GM12874 (cell line): ENCODE results near the gene ZC3H14.

Experiments used
- TF ChIP-seq, protein P1 (sequence below): IDR thresholded peaks from 2 replicates; pipeline ENCODE4 v1.5.1; 2011; ENCODE audit warnings: low read depth, mild to moderate bottlenecking, control low read depth, low read length, moderate library complexity; ENCODE audit not compliant: insufficient read depth

The ZC3H14 gene, protein sequence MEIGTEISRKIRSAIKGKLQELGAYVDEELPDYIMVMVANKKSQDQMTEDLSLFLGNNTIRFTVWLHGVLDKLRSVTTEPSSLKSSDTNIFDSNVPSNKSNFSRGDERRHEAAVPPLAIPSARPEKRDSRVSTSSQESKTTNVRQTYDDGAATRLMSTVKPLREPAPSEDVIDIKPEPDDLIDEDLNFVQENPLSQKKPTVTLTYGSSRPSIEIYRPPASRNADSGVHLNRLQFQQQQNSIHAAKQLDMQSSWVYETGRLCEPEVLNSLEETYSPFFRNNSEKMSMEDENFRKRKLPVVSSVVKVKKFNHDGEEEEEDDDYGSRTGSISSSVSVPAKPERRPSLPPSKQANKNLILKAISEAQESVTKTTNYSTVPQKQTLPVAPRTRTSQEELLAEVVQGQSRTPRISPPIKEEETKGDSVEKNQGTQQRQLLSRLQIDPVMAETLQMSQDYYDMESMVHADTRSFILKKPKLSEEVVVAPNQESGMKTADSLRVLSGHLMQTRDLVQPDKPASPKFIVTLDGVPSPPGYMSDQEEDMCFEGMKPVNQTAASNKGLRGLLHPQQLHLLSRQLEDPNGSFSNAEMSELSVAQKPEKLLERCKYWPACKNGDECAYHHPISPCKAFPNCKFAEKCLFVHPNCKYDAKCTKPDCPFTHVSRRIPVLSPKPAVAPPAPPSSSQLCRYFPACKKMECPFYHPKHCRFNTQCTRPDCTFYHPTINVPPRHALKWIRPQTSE

DNA sequence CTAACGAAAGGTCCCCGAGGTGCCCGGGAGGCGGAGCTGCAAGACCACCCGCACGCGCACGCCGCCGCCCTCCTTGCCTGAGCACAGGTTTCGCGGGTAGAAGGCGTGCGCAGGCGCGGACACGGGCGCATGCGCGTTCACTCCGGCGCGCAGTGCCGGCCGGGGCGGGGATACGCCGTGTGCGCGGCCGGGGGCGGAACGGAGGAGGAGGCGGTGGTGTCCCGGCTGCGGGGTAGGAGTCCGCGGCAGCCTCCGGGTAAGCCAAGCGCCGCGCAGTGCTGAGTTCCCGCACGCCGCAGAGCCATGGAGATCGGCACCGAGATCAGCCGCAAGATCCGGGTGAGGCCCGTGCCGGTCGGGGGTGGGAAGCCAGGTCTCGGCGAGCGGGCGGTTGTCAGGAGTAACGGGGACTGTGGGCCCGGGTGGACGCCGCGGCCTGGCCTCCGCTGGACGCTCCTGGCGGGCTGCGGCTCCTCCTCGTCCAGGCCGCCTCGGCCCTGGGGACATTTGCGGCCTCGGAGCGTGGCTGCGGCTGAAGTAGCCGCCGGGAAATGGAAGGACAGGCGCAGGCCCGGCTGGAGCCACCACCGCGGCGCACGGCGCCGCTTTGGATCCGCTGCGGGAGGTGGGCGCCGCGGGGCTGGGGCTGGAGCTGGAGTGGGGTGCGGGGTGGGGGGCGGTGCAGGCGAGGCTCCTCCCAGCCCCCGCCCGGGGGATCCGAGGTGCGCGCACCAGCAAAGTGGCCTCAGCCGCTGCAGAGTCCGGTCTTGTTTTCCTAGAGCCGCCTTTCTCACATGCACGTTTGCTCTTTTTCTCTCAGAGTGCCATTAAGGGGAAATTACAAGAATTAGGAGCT is at the start of gene ZC3H14:
TSS of gene ZC3H14 (plus strand) at position 207 of the 856 bp plus-strand sequence. CDS start at position 304, 97 bp downstream.
- TF ChIP-seq, protein P1, sequence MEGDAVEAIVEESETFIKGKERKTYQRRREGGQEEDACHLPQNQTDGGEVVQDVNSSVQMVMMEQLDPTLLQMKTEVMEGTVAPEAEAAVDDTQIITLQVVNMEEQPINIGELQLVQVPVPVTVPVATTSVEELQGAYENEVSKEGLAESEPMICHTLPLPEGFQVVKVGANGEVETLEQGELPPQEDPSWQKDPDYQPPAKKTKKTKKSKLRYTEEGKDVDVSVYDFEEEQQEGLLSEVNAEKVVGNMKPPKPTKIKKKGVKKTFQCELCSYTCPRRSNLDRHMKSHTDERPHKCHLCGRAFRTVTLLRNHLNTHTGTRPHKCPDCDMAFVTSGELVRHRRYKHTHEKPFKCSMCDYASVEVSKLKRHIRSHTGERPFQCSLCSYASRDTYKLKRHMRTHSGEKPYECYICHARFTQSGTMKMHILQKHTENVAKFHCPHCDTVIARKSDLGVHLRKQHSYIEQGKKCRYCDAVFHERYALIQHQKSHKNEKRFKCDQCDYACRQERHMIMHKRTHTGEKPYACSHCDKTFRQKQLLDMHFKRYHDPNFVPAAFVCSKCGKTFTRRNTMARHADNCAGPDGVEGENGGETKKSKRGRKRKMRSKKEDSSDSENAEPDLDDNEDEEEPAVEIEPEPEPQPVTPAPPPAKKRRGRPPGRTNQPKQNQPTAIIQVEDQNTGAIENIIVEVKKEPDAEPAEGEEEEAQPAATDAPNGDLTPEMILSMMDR = 0 out of 2 replicates have a peak, but pooled peaks have one; percentile 19

DNA sequence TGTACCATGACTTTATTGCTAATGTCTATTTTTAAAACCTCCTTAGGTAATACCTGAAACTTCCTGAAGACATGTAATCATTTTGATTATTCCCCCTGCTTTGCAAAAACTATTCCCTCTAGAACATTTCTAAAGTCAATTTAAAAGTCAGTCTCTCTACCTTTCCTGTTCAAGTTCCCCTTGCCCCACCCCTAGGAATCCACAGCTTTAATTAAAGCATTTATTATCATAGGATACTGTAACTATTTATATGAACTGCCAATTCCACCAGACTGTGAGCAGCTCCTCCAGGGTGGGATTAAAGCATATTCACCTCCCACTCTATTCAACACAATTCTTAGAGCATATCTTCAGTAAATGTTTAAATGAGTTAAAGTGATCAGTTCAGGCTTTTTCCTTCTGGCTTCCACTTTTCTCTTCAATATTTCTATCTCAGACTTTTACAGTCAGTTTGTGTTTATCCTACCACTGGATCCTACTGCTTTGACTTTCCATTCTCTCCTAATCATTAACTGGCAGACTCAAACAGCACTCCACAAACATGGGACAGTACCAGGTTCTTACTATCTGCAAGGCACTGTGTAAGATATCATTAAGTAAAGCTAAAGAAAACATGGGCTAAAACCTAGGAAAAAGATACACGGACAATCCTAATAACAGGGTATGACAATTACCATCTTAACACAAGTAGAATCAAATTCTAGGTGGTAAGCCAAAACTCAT is 47.2 kb upstream of the ZC3H14 start:
- TF ChIP-seq, protein P1 = no peak

GRCh38 chr14:88516861-88517357 is 45.9 kb upstream of the ZC3H14 start:
- TF ChIP-seq, protein P1 = no peak

DNA sequence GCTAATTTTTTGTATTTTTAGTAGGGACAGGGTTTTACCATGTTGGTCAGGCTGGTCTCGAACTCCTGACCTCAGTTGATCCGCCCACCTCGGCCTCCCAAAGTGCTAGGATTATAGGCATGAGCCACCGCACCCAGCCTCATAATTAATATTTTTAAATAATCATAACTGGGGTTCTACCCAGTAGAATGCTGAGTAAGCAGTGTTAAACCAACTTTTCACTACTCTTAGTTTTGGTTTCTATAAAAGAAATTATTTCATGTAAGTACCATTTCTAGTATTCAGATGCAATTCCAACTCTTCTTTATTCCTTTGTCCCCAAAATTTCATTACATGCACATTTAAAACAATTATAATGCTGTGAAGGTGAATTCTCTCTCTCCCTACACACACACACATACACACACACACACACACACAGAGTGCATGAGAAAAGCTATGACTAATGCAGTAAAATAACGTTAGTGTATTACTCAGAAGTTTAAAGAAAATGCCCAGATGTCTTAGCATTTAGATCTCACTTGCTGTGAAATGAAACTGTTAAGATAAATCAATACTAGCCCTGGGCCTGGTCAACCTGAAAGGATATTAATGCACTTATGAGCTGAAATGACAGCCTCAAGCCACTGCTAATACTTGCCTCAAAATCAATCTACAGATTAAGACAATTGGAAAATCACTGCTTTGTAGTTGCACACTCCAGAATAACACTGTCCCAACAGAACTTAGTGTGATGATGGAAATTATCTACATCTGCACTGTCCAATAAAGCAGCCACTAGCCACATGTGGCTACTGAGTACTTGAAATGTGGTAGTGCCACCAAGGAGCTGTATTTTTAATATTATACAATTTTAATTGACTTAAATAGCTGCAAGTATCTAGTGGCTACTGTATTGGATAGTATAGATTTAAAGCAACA is 44.0 kb upstream of the ZC3H14 start:
- TF ChIP-seq, protein P1 = no peak

GRCh38 chr14:88519907-88520306 is 42.9 kb upstream of the ZC3H14 start:
- TF ChIP-seq, protein P1 = no peak

DNA sequence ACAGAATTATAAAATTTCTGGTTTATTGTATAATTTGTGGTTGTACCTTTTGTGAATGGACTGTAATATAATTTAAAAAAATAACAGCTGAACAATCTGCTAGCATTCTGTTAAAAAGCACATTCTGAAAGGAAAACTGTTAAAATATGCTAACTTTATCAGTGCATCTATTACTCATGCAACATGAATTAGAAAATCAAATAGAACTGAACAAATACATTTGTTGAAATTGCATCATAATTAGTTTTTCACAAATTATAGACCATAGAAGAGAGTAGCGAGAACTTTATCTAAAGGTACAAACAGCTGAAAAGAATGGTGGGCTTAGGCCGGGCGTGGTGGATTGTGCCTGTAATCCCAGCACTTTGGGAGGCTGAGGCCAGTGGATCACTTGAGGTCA is 41.0 kb upstream of the ZC3H14 start:
- TF ChIP-seq, protein P1 = no peak
